GM12891 (cell line): ENCODE results near the gene PTN.

Experiments
- POLR2A ChIP-seq: IDR thresholded peaks from 2 replicates; pipeline ENCODE4 v1.6.1; 2011; ENCODE audit warnings: low read depth, low read length, control low read depth
- POLR2AphosphoS5 ChIP-seq: IDR thresholded peaks from 2 replicates; pipeline ENCODE4 v1.6.1; 2011; ENCODE audit warnings: low read depth, low read length, control low read depth
- POU2F2 ChIP-seq: IDR thresholded peaks from 2 replicates; pipeline ENCODE4 v1.6.1; 2011; ENCODE audit warnings: low read depth, mild to moderate bottlenecking, control low read depth, low read length, moderate library complexity
- SPI1 ChIP-seq: IDR thresholded peaks from 2 replicates; pipeline ENCODE4 v1.6.1; 2011; ENCODE audit warnings: low read depth, low read length, control low read depth
- TAF1 ChIP-seq: IDR thresholded peaks from 2 replicates; pipeline ENCODE4 v1.6.1; 2011; ENCODE audit warnings: low read depth, low read length, control low read depth

GRCh38 chr7:137371616-137372015 is 28.1 kb upstream of the PTN start:
- TF ChIP-seq POLR2A, result no peak
- TF ChIP-seq POLR2AphosphoS5, result no peak
- TF ChIP-seq POU2F2, result no peak
- TF ChIP-seq TAF1, result no peak
- TF ChIP-seq SPI1, result no peak
